Measurements from ENCODE around the gene PTPN1. TPM values are rescaled to one million over a fixed set of nuclear protein-coding genes. Genes with fewer than 3 reads are reported as not detected.

Gene PTPN1
- total and polyA plus RNA-seq, 2 of the 13 experiments (the other 11 are each of a cell fraction or from before 2014, with no cell fraction given): 17.7 to 37.2 TPM

DNA sequence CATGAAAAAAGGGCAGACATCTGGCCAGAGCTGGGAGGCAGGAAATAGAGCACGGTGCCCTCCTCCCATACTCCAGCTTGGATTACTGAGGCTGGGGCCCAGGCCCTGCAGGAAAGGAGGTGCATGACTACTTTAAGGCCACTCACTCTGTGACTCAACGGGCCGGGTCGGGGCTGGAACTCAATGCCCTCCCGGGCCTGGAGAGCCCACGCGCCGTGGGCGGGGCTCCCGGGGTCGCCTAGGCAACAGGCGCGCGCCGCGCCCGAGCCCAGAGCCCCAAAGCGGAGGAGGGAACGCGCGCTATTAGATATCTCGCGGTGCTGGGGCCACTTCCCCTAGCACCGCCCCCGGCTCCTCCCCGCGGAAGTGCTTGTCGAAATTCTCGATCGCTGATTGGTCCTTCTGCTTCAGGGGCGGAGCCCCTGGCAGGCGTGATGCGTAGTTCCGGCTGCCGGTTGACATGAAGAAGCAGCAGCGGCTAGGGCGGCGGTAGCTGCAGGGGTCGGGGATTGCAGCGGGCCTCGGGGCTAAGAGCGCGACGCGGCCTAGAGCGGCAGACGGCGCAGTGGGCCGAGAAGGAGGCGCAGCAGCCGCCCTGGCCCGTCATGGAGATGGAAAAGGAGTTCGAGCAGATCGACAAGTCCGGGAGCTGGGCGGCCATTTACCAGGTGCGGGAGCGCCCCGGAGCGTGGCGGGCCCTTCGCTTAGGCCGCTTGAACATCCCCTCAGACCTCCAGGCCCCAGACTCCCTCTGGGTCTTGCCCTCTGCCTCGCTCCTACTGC is at the start of gene PTPN1 (continued):
- TF ChIP-seq, protein P1, sequence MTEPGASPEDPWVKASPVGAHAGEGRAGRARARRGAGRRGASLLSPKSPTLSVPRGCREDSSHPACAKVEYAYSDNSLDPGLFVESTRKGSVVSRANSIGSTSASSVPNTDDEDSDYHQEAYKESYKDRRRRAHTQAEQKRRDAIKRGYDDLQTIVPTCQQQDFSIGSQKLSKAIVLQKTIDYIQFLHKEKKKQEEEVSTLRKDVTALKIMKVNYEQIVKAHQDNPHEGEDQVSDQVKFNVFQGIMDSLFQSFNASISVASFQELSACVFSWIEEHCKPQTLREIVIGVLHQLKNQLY (CRISPR knock-in tag; IDR thresholded peaks at IDR 0.05): peak; percentile 72
- peak; percentile 95 for TF ChIP-seq SP5 (CRISPR knock-in tag; IDR thresholded peaks at IDR 0.05; ENCODE audit: borderline replicate concordance, low read depth)
- peak; percentile 88; the same call in 1 of the 2 replicates for TF ChIP-seq CHCHD3 (CRISPR knock-in tag; IDR thresholded peaks at IDR 0.05)
- TF ChIP-seq POLR2AphosphoS5 (IDR thresholded peaks at IDR 0.05; ENCODE audit: low read depth, low read length): peak; percentile 98
- 0 out of 2 replicates have a peak, but pooled peaks have one; percentile 20 for TF ChIP-seq HMG20B (CRISPR knock-in tag; conservative IDR thresholded peaks at IDR 0.05)
- TF ChIP-seq BCL6 (CRISPR knock-in tag; IDR thresholded peaks at IDR 0.05): peak; percentile 49
- TF ChIP-seq ZNF773 (CRISPR knock-in tag; IDR thresholded peaks at IDR 0.05; ENCODE audit: borderline replicate concordance): peak; percentile 18; the same call in 1 of the 2 replicates
- no peak for TF ChIP-seq SRF (IDR thresholded peaks at IDR 0.05; ENCODE audit: low read depth, low read length)
- peak; percentile 59; the same call in 1 of the 2 replicates for TF ChIP-seq BORCS8-MEF2B (CRISPR knock-in tag; IDR thresholded peaks at IDR 0.05)
- TF ChIP-seq MTA3 (CRISPR knock-in tag; IDR thresholded peaks at IDR 0.05): no peak
- peak in 1 of 2 experiments; percentile 95; a peak in 2 of 4 replicates for TF ChIP-seq KLF16 (CRISPR knock-in tag; IDR thresholded peaks at IDR 0.05)
- peak; percentile 34; the same call in 1 of the 2 replicates for TF ChIP-seq FOXK2 (IDR thresholded peaks at IDR 0.05)
- TF ChIP-seq NAIF1 (CRISPR knock-in tag; IDR thresholded peaks at IDR 0.05; ENCODE audit: borderline replicate concordance): no peak
- TF ChIP-seq, protein P2, sequence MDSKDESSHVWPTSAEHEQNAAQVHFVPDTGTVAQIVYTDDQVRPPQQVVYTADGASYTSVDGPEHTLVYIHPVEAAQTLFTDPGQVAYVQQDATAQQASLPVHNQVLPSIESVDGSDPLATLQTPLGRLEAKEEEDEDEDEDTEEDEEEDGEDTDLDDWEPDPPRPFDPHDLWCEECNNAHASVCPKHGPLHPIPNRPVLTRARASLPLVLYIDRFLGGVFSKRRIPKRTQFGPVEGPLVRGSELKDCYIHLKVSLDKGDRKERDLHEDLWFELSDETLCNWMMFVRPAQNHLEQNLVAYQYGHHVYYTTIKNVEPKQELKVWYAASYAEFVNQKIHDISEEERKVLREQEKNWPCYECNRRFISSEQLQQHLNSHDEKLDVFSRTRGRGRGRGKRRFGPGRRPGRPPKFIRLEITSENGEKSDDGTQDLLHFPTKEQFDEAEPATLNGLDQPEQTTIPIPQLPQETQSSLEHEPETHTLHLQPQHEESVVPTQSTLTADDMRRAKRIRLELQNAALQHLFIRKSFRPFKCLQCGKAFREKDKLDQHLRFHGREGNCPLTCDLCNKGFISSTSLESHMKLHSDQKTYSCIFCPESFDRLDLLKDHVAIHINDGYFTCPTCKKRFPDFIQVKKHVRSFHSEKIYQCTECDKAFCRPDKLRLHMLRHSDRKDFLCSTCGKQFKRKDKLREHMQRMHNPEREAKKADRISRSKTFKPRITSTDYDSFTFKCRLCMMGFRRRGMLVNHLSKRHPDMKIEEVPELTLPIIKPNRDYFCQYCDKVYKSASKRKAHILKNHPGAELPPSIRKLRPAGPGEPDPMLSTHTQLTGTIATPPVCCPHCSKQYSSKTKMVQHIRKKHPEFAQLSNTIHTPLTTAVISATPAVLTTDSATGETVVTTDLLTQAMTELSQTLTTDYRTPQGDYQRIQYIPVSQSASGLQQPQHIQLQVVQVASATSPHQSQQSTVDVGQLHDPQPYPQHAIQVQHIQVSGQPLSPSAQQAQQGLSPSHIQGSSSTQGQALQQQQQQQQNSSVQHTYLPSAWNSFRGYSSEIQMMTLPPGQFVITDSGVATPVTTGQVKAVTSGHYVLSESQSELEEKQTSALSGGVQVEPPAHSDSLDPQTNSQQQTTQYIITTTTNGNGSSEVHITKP (CRISPR knock-in tag; IDR thresholded peaks at IDR 0.05; ENCODE audit: low read depth): peak; percentile 36
- TF ChIP-seq CREM (IDR thresholded peaks at IDR 0.05): peak; percentile 78
- no peak; the same call in 1 of the 2 replicates for TF ChIP-seq CREM (CRISPR knock-in tag; IDR thresholded peaks at IDR 0.05)
- TF ChIP-seq ZNF121 (CRISPR knock-in tag; IDR thresholded peaks at IDR 0.05): no peak; the same call in 1 of the 2 replicates
- 0 out of 2 replicates have a peak, but pooled peaks have one; percentile 74 for TF ChIP-seq MATR3 (CRISPR knock-in tag; IDR thresholded peaks at IDR 0.05)
- peak; percentile 76; the same call in 1 of the 2 replicates for TF ChIP-seq STAT5B (CRISPR knock-in tag; IDR thresholded peaks at IDR 0.05)
- 0 out of 2 replicates have a peak, but pooled peaks have one; percentile 48 for TF ChIP-seq NFE2 (CRISPR knock-in tag; IDR thresholded peaks at IDR 0.05)
- peak; percentile 89; the same call in 1 of the 2 replicates for TF ChIP-seq ZMAT3 (CRISPR knock-in tag; conservative IDR thresholded peaks at IDR 0.05)
- peak; percentile 80 for TF ChIP-seq ZNF343 (CRISPR knock-in tag; IDR thresholded peaks at IDR 0.05)
- no peak for TF ChIP-seq CCAR2 (optimal IDR thresholded peaks at IDR 0.05; ENCODE audit: low read depth, low read length)
- 0 out of 2 replicates have a peak, but pooled peaks have one; percentile 43 for TF ChIP-seq ZNF749 (CRISPR knock-in tag; IDR thresholded peaks at IDR 0.05; ENCODE audit: borderline replicate concordance)
- TF ChIP-seq GABPA (IDR thresholded peaks at IDR 0.05; ENCODE audit: low read depth, low read length): peak; percentile 82
- TF ChIP-seq GABPA (CRISPR knock-in tag; IDR thresholded peaks at IDR 0.05; ENCODE audit: low read depth): peak; percentile 93
